Brain microvascular endothelial cell (primary cell): ENCODE results near the gene MAMSTR.

Experiments
- DNase-seq: peaks from one replicate; pipeline ENCODE4 v3.0.0-alpha.2; 2020
- H3K27ac ChIP-seq: fragments of 250-450 bp; sonication (Bioruptor Pico); 2 replicates; pipeline ENCODE4 v1.5.1; 2020; ENCODE audit warnings: mild to moderate bottlenecking, moderate library complexity
- H3K27me3 ChIP-seq: fragments of 250-450 bp; sonication (Bioruptor Pico); replicated peaks from 2 replicates; pipeline ENCODE4 v1.5.1; 2020; ENCODE audit warnings: mild to moderate bottlenecking
- H3K36me3 ChIP-seq: fragments of 250-450 bp; sonication (Bioruptor Pico); replicated peaks from 2 replicates; pipeline ENCODE4 v1.5.1; 2020; ENCODE audit warnings: mild to moderate bottlenecking
- H3K4me3 ChIP-seq: 2 replicates; pipeline ENCODE4 v1.5.1; 2011; ENCODE audit warnings: low read depth, mild to moderate bottlenecking, control low read depth, low read length, moderate library complexity
- in situ Hi-C: cut with HindIII; loops from 2 replicates; pipeline ENCODE4 v1.10.0; 2017; ENCODE audit warnings: low sequenced_read_pairs, low pct_ligation_motif_present
- TF ChIP-seq, protein P1 (sequence below): IDR thresholded peaks from 2 replicates; pipeline ENCODE4 v1.5.1; 2011; ENCODE audit warnings: low read depth, mild to moderate bottlenecking, moderate library complexity, low read length, control low read depth, inconsistent platforms; ENCODE audit errors: missing control alignments

Gene MAMSTR

GRCh38 chr19:48740164-48740972 is 20.8 kb upstream of the MAMSTR start, which contains the start of gene RASIP1:
Gene RASIP1, minus strand, starts transcription at chr19:48740610. Its CDS starts 328 bp downstream, at chr19:48740282.
- Histone ChIP-seq H3K4me3 (no peak within 1 kb of the TSS), H3K27me3 (peaks cover 6% of the 10 kb centered on the region), H3K27ac (no peak within 1 kb of the TSS), H3K36me3 (no peaks in the 10 kb centered on the region)
- in situ Hi-C loops: no loop called here
- TF ChIP-seq, protein P1, sequence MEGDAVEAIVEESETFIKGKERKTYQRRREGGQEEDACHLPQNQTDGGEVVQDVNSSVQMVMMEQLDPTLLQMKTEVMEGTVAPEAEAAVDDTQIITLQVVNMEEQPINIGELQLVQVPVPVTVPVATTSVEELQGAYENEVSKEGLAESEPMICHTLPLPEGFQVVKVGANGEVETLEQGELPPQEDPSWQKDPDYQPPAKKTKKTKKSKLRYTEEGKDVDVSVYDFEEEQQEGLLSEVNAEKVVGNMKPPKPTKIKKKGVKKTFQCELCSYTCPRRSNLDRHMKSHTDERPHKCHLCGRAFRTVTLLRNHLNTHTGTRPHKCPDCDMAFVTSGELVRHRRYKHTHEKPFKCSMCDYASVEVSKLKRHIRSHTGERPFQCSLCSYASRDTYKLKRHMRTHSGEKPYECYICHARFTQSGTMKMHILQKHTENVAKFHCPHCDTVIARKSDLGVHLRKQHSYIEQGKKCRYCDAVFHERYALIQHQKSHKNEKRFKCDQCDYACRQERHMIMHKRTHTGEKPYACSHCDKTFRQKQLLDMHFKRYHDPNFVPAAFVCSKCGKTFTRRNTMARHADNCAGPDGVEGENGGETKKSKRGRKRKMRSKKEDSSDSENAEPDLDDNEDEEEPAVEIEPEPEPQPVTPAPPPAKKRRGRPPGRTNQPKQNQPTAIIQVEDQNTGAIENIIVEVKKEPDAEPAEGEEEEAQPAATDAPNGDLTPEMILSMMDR: no peak
- DNase-seq: no peak

GRCh38 chr19:48739404-48740163 is 20.1 kb upstream of the MAMSTR start:
- TF ChIP-seq, protein P1: no peak
- H3K36me3 ChIP-seq: no peaks in the 10 kb centered on the region
- H3K4me3 ChIP-seq: no peak overlapping the region
- DNase-seq: no peak
- in situ Hi-C loops: no loop called here
- H3K27me3 ChIP-seq: peaks cover 6% of the 10 kb centered on the region
- H3K27ac ChIP-seq: no peak overlapping the region

GRCh38 chr19:48738557-48739403 is 19.3 kb upstream of the MAMSTR start:
- no peak overlapping the region for H3K27ac ChIP-seq

DNA sequence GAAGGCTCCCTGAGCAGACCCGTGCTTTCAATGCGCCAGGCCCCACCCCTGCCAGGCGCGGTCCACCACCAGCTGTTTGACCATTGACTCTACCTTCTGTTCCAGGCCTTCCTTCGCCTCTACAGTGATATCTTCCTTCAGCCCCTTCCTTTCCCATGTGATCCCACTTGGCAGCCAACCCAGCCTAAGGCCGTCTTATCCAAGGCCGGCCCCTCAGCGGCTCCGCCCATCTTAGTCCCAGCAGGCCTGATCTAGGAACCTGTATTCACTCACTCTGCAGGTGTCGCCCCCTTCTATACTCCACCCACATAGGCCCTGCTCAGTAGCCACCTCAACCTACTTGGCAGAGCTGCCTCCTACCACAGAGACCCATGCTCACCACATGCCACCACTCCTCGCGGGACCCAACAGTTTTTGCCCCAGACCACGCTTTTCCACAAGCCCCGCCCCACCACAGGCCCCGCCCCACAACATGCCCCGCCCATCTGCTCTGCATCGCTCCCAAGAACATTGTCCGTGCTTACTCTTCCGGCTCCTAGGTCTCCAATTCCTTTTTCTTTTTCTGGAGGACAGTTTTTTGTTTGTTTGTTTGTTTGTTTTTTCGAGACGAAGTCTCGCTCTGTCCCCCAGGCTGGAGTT is 18.0 kb upstream of the MAMSTR start:
- in situ Hi-C loops: no loop called here
- H3K27me3 ChIP-seq: peaks cover 6% of the 10 kb centered on the region
- H3K27ac ChIP-seq: no peak overlapping the region

More at GRCh38 chr19:48738557-48739403, 19.3 kb upstream of the MAMSTR start:
- Histone ChIP-seq H3K4me3 (peak overlapping the region; percentile 24), H3K36me3 (no peaks in the 10 kb centered on the region), H3K27me3 (peaks cover 6% of the 10 kb centered on the region)
- in situ Hi-C loops: no loop called here
- DNase-seq: peak; percentile 74
- TF ChIP-seq, protein P1: peak; percentile 6

More for the DNA sequence above, 18.0 kb upstream of the MAMSTR start:
- Histone ChIP-seq H3K4me3 (no peak overlapping the region), H3K36me3 (no peaks in the 10 kb centered on the region)
- no peak for DNase-seq
- TF ChIP-seq, protein P1: no peak
